B cell (primary cell): ENCODE measurements around the gene CDK19. TPM values are rescaled to one million over a fixed set of nuclear protein-coding genes. Genes with fewer than 3 reads are reported as not detected.

ENCODE experiments used
- ATAC-seq: fragments of 200-7000 bp; cut with Tn5 transposase; one replicate; pipeline ENCODE4 v1.10.0; 2021; ENCODE audit warnings: low read depth, mild to moderate bottlenecking, moderate number of reproducible peaks, moderate library complexity
- CTCF ChIA-PET: fragments of 350-600 bp; sonication (Branson Sonifier 250); formaldehyde crosslinking; loops from one replicate; lab custom pipeline; 2021; ENCODE audit warnings: antibody characterized with exemption, inconsistent platforms; lab: Charles Lee
- POLR2A ChIA-PET: fragments of 350-600 bp; sonication (Branson Sonifier 250); formaldehyde crosslinking; loops from one replicate; lab custom pipeline; 2021; ENCODE audit warnings: antibody characterized with exemption; lab: Charles Lee
- DNase-seq: peaks from one replicate; pipeline ENCODE4 v3.0.0; 2013
- H2AFZ ChIP-seq: 2 replicates; pipeline ENCODE4 v1.6.1; 2012; ENCODE audit warnings: mild to moderate bottlenecking, low read depth, low read length; ENCODE audit not compliant: insufficient read depth, poor library complexity, severe bottlenecking
- H3K27ac ChIP-seq, 2 donors: 1 replicate in 1 of 2; 2 replicates in 1 of 2; pipeline ENCODE4 v1.5.1; 2012 to 2013; ENCODE audit warnings: low read length in 2 of 2, mild to moderate bottlenecking in 2 of 2, moderate library complexity in 1 of 2
- H3K27me3 ChIP-seq, 4 experiments: fragments of 200-600 bp in 1 of 4; sonication (generic) in 1 of 4; replicated peaks in 1 of 4; 1 replicate in 2 of 4; 2 replicates in 2 of 4; pipeline versions ENCODE4 v1.6.1 to v1.7.0; 2013 to 2016; ENCODE audit warnings: low read length in 3 of 4, mild to moderate bottlenecking in 2 of 4, mixed read lengths in 1 of 4, moderate library complexity in 1 of 4; ENCODE audit not compliant: insufficient read depth in 4 of 4, control insufficient read depth in 3 of 4; ENCODE audit errors: control extremely low read depth in 1 of 4
- H3K36me3 ChIP-seq, 2 experiments: replicated peaks in 1 of 2; 1 replicate in 1 of 2; 2 replicates in 1 of 2; pipeline versions ENCODE4 v1.6.1 to v1.7.1; 2013; ENCODE audit warnings: low read length in 1 of 2; ENCODE audit not compliant: insufficient read depth in 2 of 2, control insufficient read depth in 1 of 2; ENCODE audit errors: control extremely low read depth in 1 of 2, extremely low read depth in 1 of 2
- H3K4me1 ChIP-seq, 2 donors: fragments of 200-600 bp in 1 of 2; sonication (generic) in 1 of 2; 1 replicate in 1 of 2; 2 replicates in 1 of 2; pipeline versions ENCODE4 v1.5.1 to v1.6.1; 2013 to 2017; ENCODE audit warnings: low read length in 2 of 2; ENCODE audit not compliant: control insufficient read depth in 2 of 2, insufficient read depth in 2 of 2
- H3K4me2 ChIP-seq: replicated peaks from 2 replicates; pipeline ENCODE3; 2012; ENCODE audit warnings: mild to moderate bottlenecking, low read depth, low read length; ENCODE audit not compliant: poor library complexity, severe bottlenecking
- H3K4me3 ChIP-seq, 5 experiments: fragments of 200-600 bp in 1 of 5; sonication (generic) in 1 of 5; 1 replicate in 3 of 5; 2 replicates in 2 of 5; pipeline versions ENCODE4 v1.5.1 to v1.7.0; 2011 to 2016; ENCODE audit warnings: low read length in 4 of 5, mild to moderate bottlenecking in 4 of 5, low read depth in 2 of 5, control low read depth in 1 of 5, moderate library complexity in 1 of 5; ENCODE audit not compliant: insufficient read depth in 1 of 5; ENCODE audit errors: control extremely low read depth in 1 of 5, extremely low read depth in 1 of 5
- H3K79me2 ChIP-seq: fragments of 200-600 bp; sonication (generic); one replicate; pipeline ENCODE4 v1.6.0; 2016; ENCODE audit warnings: low read length; ENCODE audit not compliant: control insufficient read depth, insufficient read depth
- H3K9ac ChIP-seq: fragments of 200-600 bp; sonication (generic); 2 replicates; pipeline ENCODE4 v1.6.1; 2017; ENCODE audit warnings: mild to moderate bottlenecking, low read length, moderate library complexity
- H3K9me3 ChIP-seq, 3 donors: one replicate each; pipeline versions ENCODE4 v1.6.1 to v1.7.1; 2013; ENCODE audit warnings: low read length in 2 of 3; ENCODE audit not compliant: control insufficient read depth in 2 of 3, insufficient read depth in 1 of 3; ENCODE audit errors: control extremely low read depth in 1 of 3
- H4K20me1 ChIP-seq: 2 replicates; pipeline ENCODE4 v1.6.0; 2012; ENCODE audit warnings: mild to moderate bottlenecking, low read length; ENCODE audit not compliant: insufficient read depth, control insufficient read depth, poor library complexity, severe bottlenecking
- H3K27ac Mint-ChIP-seq: one replicate; pipeline ENCODE4 v1.8.0; 2021; ENCODE audit warnings: mixed read lengths
- H3K27me3 Mint-ChIP-seq: one replicate; pipeline ENCODE4 v1.8.0; 2021; ENCODE audit warnings: mixed read lengths
- H3K4me1 Mint-ChIP-seq: one replicate; pipeline ENCODE4 v1.8.0; 2021; ENCODE audit warnings: mixed read lengths
- H3K4me3 Mint-ChIP-seq: one replicate; pipeline ENCODE4 v1.8.0; 2021; ENCODE audit warnings: mixed read lengths
- H3K9me3 Mint-ChIP-seq: one replicate; pipeline ENCODE4 v1.8.0; 2022; ENCODE audit warnings: mixed read lengths; ENCODE audit not compliant: insufficient read depth
- CTCF ChIP-seq: fragments of 200-600 bp; IDR thresholded peaks from one replicate; pipeline ENCODE4 v1.8.0; 2022; ENCODE audit warnings: antibody characterized with exemption, mild to moderate bottlenecking
- EZH2 ChIP-seq: IDR thresholded peaks from 2 replicates; pipeline ENCODE4 v1.6.1; 2012; ENCODE audit warnings: borderline replicate concordance, low read depth, mild to moderate bottlenecking, moderate library complexity, low read length; ENCODE audit not compliant: insufficient read depth, poor library complexity, severe bottlenecking
- WGBS: methylation state at CpG from one replicate; pipeline ENCODE4 v1.1.5; 2013; ENCODE audit warnings: missing lambda C conversion rate; ENCODE audit not compliant: insufficient coverage; 5-methylcytosine and 5-hydroxymethylcytosine counted together
- intact Hi-C: fragments of 100-400 bp; cut with micrococcal nuclease; formaldehyde crosslinking; loops from one replicate; pipeline ENCODE4 v1.10.0; 2022
- polyA plus RNA-seq: library from polyadenylated mRNA; depleted of rRNA; stranded (reverse); fragments of >200 nt; gene quantifications from 2 replicates; pipeline ENCODE4 v1.2.3, GENCODE V29; 2012
- total RNA-seq, 2 donors: library from RNA; stranded (reverse); fragments of 120-200 nt in 1 of 2; gene quantifications; 1 replicate in 1 of 2; 2 replicates in 1 of 2; pipeline versions ENCODE4 v1.2.3 to v1.2.4, GENCODE V29; 2013 to 2022

CDK19 gene
- total and polyA plus RNA-seq, 2 donors (not counting 1 experiment from before 2014, with no cell fraction given) = 8.7 to 44.8 TPM

- no peak overlapping the region for H3K27ac ChIP-seq
- ChIA-PET POLR2A (interaction anchor here (0.7 kb wide), 1 partner anchor 13 kb away, joined by 3 read pairs; no protein-coding TSS in a partner anchor), CTCF (no interaction called here)
- no peak overlapping the region for H3K4me3 ChIP-seq
- H3K27ac Mint-ChIP-seq = no peak overlapping the region
- TF ChIP-seq EZH2 (no peak), CTCF (no peak)
- H2AFZ ChIP-seq = no peak overlapping the region
- no peaks in the 10 kb centered on the region for H3K36me3 ChIP-seq
- no peaks in the 10 kb centered on the region for H3K79me2 ChIP-seq
- H4K20me1 ChIP-seq = no peaks in the 10 kb centered on the region
- H3K4me1 ChIP-seq = no peaks in the 10 kb centered on the region
- H3K27me3 Mint-ChIP-seq = no peaks in the 10 kb centered on the region
- H3K9me3 Mint-ChIP-seq = no peaks in the 10 kb centered on the region
- H3K9ac ChIP-seq = no peak overlapping the region
- no peaks in the 10 kb centered on the region for H3K27me3 ChIP-seq
- intact Hi-C loops = no loop called here
- no peak overlapping the region for H3K4me3 Mint-ChIP-seq
- H3K9me3 ChIP-seq = no peaks in the 10 kb centered on the region
- no peaks in the 10 kb centered on the region for H3K4me1 Mint-ChIP-seq
- ATAC-seq = no peak
- H3K4me2 ChIP-seq = no peak overlapping the region
- 90% methylated on average over 2 of the region's 6 CpGs for WGBS
- DNase-seq = no peak
Measured at GRCh38 chr6:110833831-110834230, 18.6 kb upstream of the CDK19 start.

GRCh38 chr6:110831405-110831804, 16.1 kb upstream of the CDK19 start:
- no peak overlapping the region for H3K4me3 Mint-ChIP-seq
- intact Hi-C loops = no loop called here
- Histone ChIP-seq H3K36me3 (no peaks in the 10 kb centered on the region), H3K4me1 (peaks cover under 1% of the 10 kb centered on the region in 2 donors), H3K9me3 (no peaks in the 10 kb centered on the region), H3K9ac (no peak overlapping the region), H3K27me3 (no peaks in the 10 kb centered on the region), H3K79me2 (no peaks in the 10 kb centered on the region), H3K4me2 (no peak overlapping the region), H4K20me1 (no peaks in the 10 kb centered on the region), H3K4me3 (no peak overlapping the region), H3K27ac (no peak overlapping the region), H2AFZ (no peak overlapping the region)
- CTCF ChIA-PET = interaction anchor here (0.7 kb wide), 1 partner anchor 86 kb away, joined by 3 read pairs; no protein-coding TSS in a partner anchor
- POLR2A ChIA-PET = no interaction called here
- peaks cover 5% of the 10 kb centered on the region for H3K4me1 Mint-ChIP-seq
- no peaks in the 10 kb centered on the region for H3K9me3 Mint-ChIP-seq
- TF ChIP-seq EZH2 (no peak), CTCF (no peak)
- H3K27ac Mint-ChIP-seq = no peak overlapping the region
- no peaks in the 10 kb centered on the region for H3K27me3 Mint-ChIP-seq
- WGBS = 100% methylated on average over 2 of the region's 6 CpGs
- ATAC-seq (no peak), DNase-seq (no peak)
